ENCODE results near the gene PLXNA3. TPM values are rescaled to one million over a fixed set of nuclear protein-coding genes. Genes with fewer than 3 reads are reported as not detected.

Gene PLXNA3
- polyA plus RNA-seq, 3 donors = 0.02 to 10.9 TPM; not detected in 1

DNA sequence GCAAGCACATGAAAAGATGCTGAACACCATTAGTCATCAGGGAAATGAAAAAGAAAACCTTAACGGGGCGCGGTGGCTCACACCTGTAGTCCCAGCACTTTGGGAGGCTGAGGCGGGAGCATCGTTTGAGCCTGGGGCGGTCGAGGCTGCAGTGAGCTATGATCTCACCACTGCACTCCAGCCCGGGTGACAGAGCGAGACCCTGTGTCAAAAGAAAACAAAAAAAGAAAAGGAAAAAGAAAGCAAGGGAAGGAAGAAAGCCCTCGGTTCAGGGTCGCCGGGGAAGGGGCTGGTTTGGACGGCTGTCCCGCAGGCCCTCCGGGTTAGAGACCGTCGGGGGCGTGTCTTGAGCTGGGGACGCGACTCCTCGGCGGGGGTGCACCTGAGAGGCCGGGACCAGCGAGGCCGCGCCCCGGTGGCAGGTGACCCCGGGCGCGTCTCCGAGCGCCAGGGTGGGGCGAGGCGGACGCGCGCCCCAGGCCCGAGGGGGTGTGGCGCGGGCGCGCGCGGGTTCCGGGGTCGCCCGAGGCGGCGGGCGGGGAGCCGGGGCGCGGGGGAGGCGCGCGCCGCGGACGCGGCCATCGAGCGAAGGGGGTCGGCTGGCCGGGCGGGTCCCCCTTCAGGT is 478 bp upstream of the PLXNA3 start:
- no peaks in the 10 kb centered on the region for H3K9me3 ChIP-seq (replicated peaks in 1 of 2; ENCODE audit: control insufficient read depth in 1 of 2, insufficient read depth in 1 of 2, low read length in 2 of 2)
- H3K9ac ChIP-seq (ENCODE audit: insufficient read depth, low read length, poor library complexity, severe bottlenecking) = no peak overlapping the region
- peaks cover 0 to 6% of the 10 kb centered on the region in 2 donors for H3K36me3 ChIP-seq (replicated peaks in 1 of 2; ENCODE audit: control insufficient read depth in 1 of 2, insufficient read depth in 2 of 2, low read length in 2 of 2)
- intact Hi-C loops (cut with micrococcal nuclease) = no loop called here
- H3K36me3 Mint-ChIP-seq = peaks cover 9 to 10% of the 10 kb centered on the region in 2 donors
- peaks cover 11 to 29% (median 23%) of the 10 kb centered on the region in 3 donors for H3K27me3 Mint-ChIP-seq (ENCODE audit: low read depth in 3 of 3)
- TF ChIP-seq, protein P1, sequence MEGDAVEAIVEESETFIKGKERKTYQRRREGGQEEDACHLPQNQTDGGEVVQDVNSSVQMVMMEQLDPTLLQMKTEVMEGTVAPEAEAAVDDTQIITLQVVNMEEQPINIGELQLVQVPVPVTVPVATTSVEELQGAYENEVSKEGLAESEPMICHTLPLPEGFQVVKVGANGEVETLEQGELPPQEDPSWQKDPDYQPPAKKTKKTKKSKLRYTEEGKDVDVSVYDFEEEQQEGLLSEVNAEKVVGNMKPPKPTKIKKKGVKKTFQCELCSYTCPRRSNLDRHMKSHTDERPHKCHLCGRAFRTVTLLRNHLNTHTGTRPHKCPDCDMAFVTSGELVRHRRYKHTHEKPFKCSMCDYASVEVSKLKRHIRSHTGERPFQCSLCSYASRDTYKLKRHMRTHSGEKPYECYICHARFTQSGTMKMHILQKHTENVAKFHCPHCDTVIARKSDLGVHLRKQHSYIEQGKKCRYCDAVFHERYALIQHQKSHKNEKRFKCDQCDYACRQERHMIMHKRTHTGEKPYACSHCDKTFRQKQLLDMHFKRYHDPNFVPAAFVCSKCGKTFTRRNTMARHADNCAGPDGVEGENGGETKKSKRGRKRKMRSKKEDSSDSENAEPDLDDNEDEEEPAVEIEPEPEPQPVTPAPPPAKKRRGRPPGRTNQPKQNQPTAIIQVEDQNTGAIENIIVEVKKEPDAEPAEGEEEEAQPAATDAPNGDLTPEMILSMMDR (IDR thresholded peaks at IDR 0.05) = no peak
- under 1% methylated on average over 38 of the region's 65 CpGs for WGBS (ENCODE audit: insufficient coverage)
- H3K4me3 Mint-ChIP-seq = peak overlapping the region; percentile 86 to 97
- H3K4me1 Mint-ChIP-seq = peaks cover 12% of the 10 kb centered on the region
- H3K79me2 ChIP-seq (ENCODE audit: insufficient read depth, low read length) = no peaks in the 10 kb centered on the region
- H3K27ac Mint-ChIP-seq = peak overlapping the region in 4 of 7 donors; percentile 54 to 87 (median 82)
- peak overlapping the region; percentile 67 for H3K4me2 ChIP-seq (replicated peaks; ENCODE audit: extremely low read depth, low read length, poor library complexity, severe bottlenecking)
- H4K20me1 ChIP-seq (ENCODE audit: insufficient read depth, low read length) = no peaks in the 10 kb centered on the region
- H3K4me1 ChIP-seq (ENCODE audit: control insufficient read depth in 1 of 2, insufficient read depth in 2 of 2, low read length in 2 of 2) = peaks cover 6% of the 10 kb centered on the region in 2 donors
- peaks cover 0 to 16% (median 4%) of the 10 kb centered on the region in 7 donors for H3K9me3 Mint-ChIP-seq
- H3K27me3 ChIP-seq (ENCODE audit: control insufficient read depth in 2 of 2, insufficient read depth in 2 of 2, low read length in 2 of 2) = peaks cover 0 to 12% of the 10 kb centered on the region in 2 donors
- DNase-seq = no peak
- peak overlapping the region; percentile 16 to 67 (median 32) for H3K4me3 ChIP-seq (replicated peaks in 1 of 3; ENCODE audit: low read depth in 2 of 3, low read length in 3 of 3)
- no peak overlapping the region for H3K27ac ChIP-seq (ENCODE audit: low read depth in 1 of 2, low read length in 2 of 2)
- peak overlapping the region; percentile 29 for H2AFZ ChIP-seq (ENCODE audit: insufficient read depth, low read depth, low read length, poor library complexity, severe bottlenecking)

DNA sequence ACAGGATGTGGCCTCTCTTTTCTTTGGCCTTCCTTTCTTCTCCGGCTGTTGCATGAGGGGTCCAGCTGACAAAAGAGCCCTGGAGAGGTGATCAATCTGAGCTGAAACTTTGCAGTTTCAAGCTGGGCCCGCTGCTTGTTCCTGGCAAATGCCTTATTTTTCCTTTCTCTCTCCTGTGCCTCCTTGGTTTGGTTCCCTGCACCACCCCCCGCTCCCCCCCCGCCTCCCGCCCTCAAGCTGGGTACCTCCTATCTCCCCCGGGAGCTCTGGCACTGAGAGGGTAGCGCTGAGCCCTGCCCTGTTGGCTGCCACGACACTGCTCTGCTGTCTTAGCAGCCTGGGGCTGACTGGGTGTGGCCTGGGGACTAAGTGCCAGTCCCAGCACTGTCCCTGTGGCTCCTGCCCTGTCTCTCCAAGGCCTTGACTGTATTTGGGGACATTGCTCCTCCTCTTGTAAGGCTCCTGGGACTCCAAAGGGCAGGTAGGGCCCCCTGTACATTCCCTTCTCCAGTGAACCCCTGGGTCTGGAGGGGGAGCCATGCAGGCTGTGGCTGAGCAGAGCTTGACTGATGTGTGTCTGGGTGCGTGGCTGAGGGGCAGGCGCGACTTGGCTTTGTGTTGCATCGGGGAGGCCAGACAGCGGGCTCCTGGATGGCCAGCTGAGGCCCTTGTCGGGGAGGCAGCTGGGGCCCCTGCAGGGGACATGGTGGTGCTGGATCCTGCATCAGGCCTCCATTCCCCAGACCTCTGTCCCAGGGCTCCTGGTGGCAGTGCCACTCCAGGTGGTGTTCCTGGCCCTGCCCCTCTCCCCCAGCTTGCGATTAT is 1.1 kb downstream of the PLXNA3 start:
- peak overlapping the region; percentile 67 for H3K4me2 ChIP-seq (replicated peaks; ENCODE audit: extremely low read depth, low read length, poor library complexity, severe bottlenecking)
- peak overlapping the region in 1 of 3 experiments; percentile 65 for H3K4me3 ChIP-seq (replicated peaks in 1 of 3; ENCODE audit: low read depth in 2 of 3, low read length in 3 of 3)
- H4K20me1 ChIP-seq (ENCODE audit: insufficient read depth, low read length) = no peaks in the 10 kb centered on the region
- H3K27ac ChIP-seq (ENCODE audit: low read depth in 1 of 2, low read length in 2 of 2) = no peak overlapping the region
- H3K4me1 ChIP-seq (ENCODE audit: control insufficient read depth in 1 of 2, insufficient read depth in 2 of 2, low read length in 2 of 2) = peaks cover 6% of the 10 kb centered on the region in 2 donors
- no peaks in the 10 kb centered on the region for H3K36me3 ChIP-seq (replicated peaks in 1 of 2; ENCODE audit: control insufficient read depth in 1 of 2, insufficient read depth in 2 of 2, low read length in 2 of 2)
- H3K4me1 Mint-ChIP-seq = peaks cover 12% of the 10 kb centered on the region
- no peak for DNase-seq
- peaks cover 11 to 29% (median 26%) of the 10 kb centered on the region in 3 donors for H3K27me3 Mint-ChIP-seq (ENCODE audit: low read depth in 3 of 3)
- H3K36me3 Mint-ChIP-seq = peaks cover 2 to 5% of the 10 kb centered on the region in 2 donors
- H2AFZ ChIP-seq (ENCODE audit: insufficient read depth, low read depth, low read length, poor library complexity, severe bottlenecking) = peak overlapping the region; percentile 56
- intact Hi-C loops (cut with micrococcal nuclease) = no loop called here
- no peak overlapping the region for H3K27ac Mint-ChIP-seq
- WGBS (ENCODE audit: insufficient coverage) = 100% methylated on average over 3 of the region's 15 CpGs
- H3K9me3 ChIP-seq (replicated peaks in 1 of 2; ENCODE audit: control insufficient read depth in 1 of 2, insufficient read depth in 1 of 2, low read length in 2 of 2) = no peaks in the 10 kb centered on the region
- H3K27me3 ChIP-seq (ENCODE audit: control insufficient read depth in 2 of 2, insufficient read depth in 2 of 2, low read length in 2 of 2) = peaks cover 0 to 12% of the 10 kb centered on the region in 2 donors
- H3K79me2 ChIP-seq (ENCODE audit: insufficient read depth, low read length) = no peaks in the 10 kb centered on the region
- peak overlapping the region; percentile 61 to 79 for H3K4me3 Mint-ChIP-seq
- TF ChIP-seq, protein P1 (IDR thresholded peaks at IDR 0.05) = no peak
- no peak overlapping the region for H3K9ac ChIP-seq (ENCODE audit: insufficient read depth, low read length, poor library complexity, severe bottlenecking)
- peaks cover 0 to 16% (median 4%) of the 10 kb centered on the region in 7 donors for H3K9me3 Mint-ChIP-seq

All from CD14-positive monocyte (primary cell).